K562 (cell line): Measurements from ENCODE around the gene CARD9.

ENCODE experiments used
- BCL6 ChIP-seq: fragments of 250-450 bp; sonication (Bioruptor Pico); IDR thresholded peaks from 2 replicates; pipeline ENCODE4 v1.4.0; 2020
- PHF8 ChIP-seq: fragments of 200-600 bp; sonication (generic); IDR thresholded peaks from 2 replicates; pipeline ENCODE4 v1.6.1; 2012; ENCODE audit warnings: mixed run types, mild to moderate bottlenecking, inconsistent platforms, low read length, moderate library complexity, borderline replicate concordance
- TEAD2 ChIP-seq: fragments of 450-650 bp; IDR thresholded peaks from 2 replicates; pipeline ENCODE4 v1.6.1; 2016; ENCODE audit warnings: missing genetic modification characterization, control low read depth, missing compliant biosample characterization

GRCh38 chr9:136380381-136380780, 6.9 kb upstream of the CARD9 start:
- no peak for TF ChIP-seq PHF8
- TF ChIP-seq TEAD2: no peak
- no peak for TF ChIP-seq BCL6 (CRISPR knock-in tag)
